ENCODE results near the gene GRIN3A.

DNA sequence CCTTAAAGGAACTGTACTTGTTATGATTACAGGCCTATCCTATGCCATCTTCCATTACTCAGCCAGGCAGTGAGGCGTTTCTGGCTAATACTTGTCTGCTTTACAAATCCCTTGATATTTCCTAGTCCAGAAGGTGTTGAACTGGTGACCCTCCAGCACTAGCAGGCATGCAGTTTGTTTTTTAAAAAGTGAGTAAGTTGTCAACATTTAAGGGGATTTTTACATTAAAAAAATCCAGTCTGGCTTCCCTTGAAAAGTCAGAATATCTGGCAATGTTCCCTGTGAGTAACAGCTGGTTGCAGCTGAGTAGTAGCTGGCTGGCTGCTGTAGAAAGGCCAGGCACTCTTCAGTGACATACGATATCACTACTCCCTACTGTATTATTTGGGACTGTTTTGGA, 21.8 kb downstream of the GRIN3A start:
- TF ChIP-seq, protein P1, sequence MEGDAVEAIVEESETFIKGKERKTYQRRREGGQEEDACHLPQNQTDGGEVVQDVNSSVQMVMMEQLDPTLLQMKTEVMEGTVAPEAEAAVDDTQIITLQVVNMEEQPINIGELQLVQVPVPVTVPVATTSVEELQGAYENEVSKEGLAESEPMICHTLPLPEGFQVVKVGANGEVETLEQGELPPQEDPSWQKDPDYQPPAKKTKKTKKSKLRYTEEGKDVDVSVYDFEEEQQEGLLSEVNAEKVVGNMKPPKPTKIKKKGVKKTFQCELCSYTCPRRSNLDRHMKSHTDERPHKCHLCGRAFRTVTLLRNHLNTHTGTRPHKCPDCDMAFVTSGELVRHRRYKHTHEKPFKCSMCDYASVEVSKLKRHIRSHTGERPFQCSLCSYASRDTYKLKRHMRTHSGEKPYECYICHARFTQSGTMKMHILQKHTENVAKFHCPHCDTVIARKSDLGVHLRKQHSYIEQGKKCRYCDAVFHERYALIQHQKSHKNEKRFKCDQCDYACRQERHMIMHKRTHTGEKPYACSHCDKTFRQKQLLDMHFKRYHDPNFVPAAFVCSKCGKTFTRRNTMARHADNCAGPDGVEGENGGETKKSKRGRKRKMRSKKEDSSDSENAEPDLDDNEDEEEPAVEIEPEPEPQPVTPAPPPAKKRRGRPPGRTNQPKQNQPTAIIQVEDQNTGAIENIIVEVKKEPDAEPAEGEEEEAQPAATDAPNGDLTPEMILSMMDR (IDR thresholded peaks at IDR 0.05; ENCODE audit: low read depth, low read length, poor library complexity, severe bottlenecking) = no peak
- no peak for TF ChIP-seq EZH2phosphoT487 (IDR thresholded peaks at IDR 0.05; ENCODE audit: borderline replicate concordance, low read length)
